SK-N-SH (cell line): ENCODE results near the gene PAPLN. TPM values are rescaled to one million over a fixed set of nuclear protein-coding genes. Genes with fewer than 3 reads are reported as not detected.

Experiments
- CTCF ChIA-PET: fragments of 300-600, 350-600 bp; formaldehyde crosslinking; extraction: SDS; loops from one replicate; lab custom pipeline; 2021; lab: Yijun Ruan, JAX
- POLR2A ChIA-PET: fragments of 350-600 bp; sonication (Branson Sonifier 250); formaldehyde crosslinking; extraction: SDS; loops from one replicate; lab custom pipeline; 2020; ENCODE audit warnings: antibody characterized with exemption, inconsistent platforms; lab: Yijun Ruan, JAX
- DNase-seq: peaks from one replicate; pipeline ENCODE4 v3.0.0; 2012
- H2AFZ ChIP-seq: fragments of 200-600 bp; sonication (generic); 2 replicates; pipeline ENCODE4 v1.8.1; 2016; ENCODE audit warnings: antibody characterized with exemption, mild to moderate bottlenecking, low read depth
- H3F3A ChIP-seq: fragments of 200-600 bp; sonication (generic); replicated peaks from 2 replicates; pipeline ENCODE3; 2016; ENCODE audit warnings: antibody characterized with exemption, mild to moderate bottlenecking; ENCODE audit not compliant: insufficient read depth
- H3K27ac ChIP-seq, 2 experiments: fragments of 200-500 bp in 1 of 2; fragments of 200-600 bp in 1 of 2; sonication (Bioruptor generic) in 1 of 2; sonication (generic), shearing (Covaris generic) in 1 of 2; 2 replicates each; pipeline versions ENCODE4 v1.5.1 to v1.6.1; 2014 to 2016; ENCODE audit warnings: low read depth in 2 of 2, inconsistent platforms in 1 of 2, low read length in 1 of 2, mild to moderate bottlenecking in 1 of 2, mixed read lengths in 1 of 2
- H3K27me3 ChIP-seq: fragments of 200-600 bp; sonication (generic), shearing (Covaris generic); 2 replicates; pipeline ENCODE4 v1.6.1; 2016; ENCODE audit warnings: mixed run types; ENCODE audit not compliant: insufficient read depth
- H3K36me3 ChIP-seq, 2 experiments: fragments of 200-500 bp in 1 of 2; fragments of 200-600 bp in 1 of 2; sonication (Bioruptor generic) in 1 of 2; sonication (generic) in 1 of 2; replicated peaks in 1 of 2; 2 replicates each; pipeline versions ENCODE3 to v1.5.1; 2014 to 2016; ENCODE audit warnings: low read length in 1 of 2, mild to moderate bottlenecking in 1 of 2; ENCODE audit not compliant: insufficient read depth in 2 of 2, control insufficient read depth in 1 of 2
- H3K4me1 ChIP-seq, 2 experiments: fragments of 200-500 bp in 1 of 2; fragments of 200-600 bp in 1 of 2; sonication (Bioruptor generic) in 1 of 2; sonication (generic), shearing (Covaris generic) in 1 of 2; 2 replicates each; pipeline versions ENCODE4 v1.5.1 to v1.6.1; 2014 to 2016; ENCODE audit warnings: low read depth in 1 of 2, low read length in 1 of 2, mixed run types in 1 of 2; ENCODE audit not compliant: insufficient read depth in 2 of 2, control insufficient read depth in 1 of 2
- H3K4me2 ChIP-seq: fragments of 200-600 bp; sonication (generic), shearing (Covaris generic); 2 replicates; pipeline ENCODE4 v1.6.1; 2017; ENCODE audit warnings: mixed run types
- H3K4me3 ChIP-seq, 2 experiments: fragments of 200-500 bp in 1 of 2; fragments of 200-600 bp in 1 of 2; sonication (Bioruptor generic) in 1 of 2; sonication (generic), shearing (Covaris generic) in 1 of 2; 2 replicates each; pipeline versions ENCODE4 v1.5.1 to v1.8.1; 2014 to 2016; ENCODE audit warnings: low read depth in 2 of 2, inconsistent platforms in 1 of 2, low read length in 1 of 2, mild to moderate bottlenecking in 1 of 2, mixed read lengths in 1 of 2, moderate library complexity in 1 of 2
- H3K79me2 ChIP-seq: fragments of 200-600 bp; sonication (generic); 2 replicates; pipeline ENCODE4 v1.8.1; 2017; ENCODE audit warnings: mild to moderate bottlenecking; ENCODE audit not compliant: insufficient read depth
- H3K9ac ChIP-seq: fragments of 200-600 bp; sonication (generic); 2 replicates; pipeline ENCODE4 v1.6.1; 2017; ENCODE audit warnings: mixed run types
- H3K9me2 ChIP-seq: fragments of 200-600 bp; sonication (generic); 2 replicates; pipeline ENCODE4 v1.6.1; 2017; ENCODE audit warnings: mixed run types
- H3K9me3 ChIP-seq: fragments of 200-600 bp; sonication (generic); 2 replicates; pipeline ENCODE4 v1.6.1; 2017; ENCODE audit warnings: mixed run types, mild to moderate bottlenecking, moderate library complexity
- H4K20me1 ChIP-seq: fragments of 200-600 bp; sonication (generic); 2 replicates; pipeline ENCODE4 v1.6.1; 2017; ENCODE audit warnings: mild to moderate bottlenecking, mixed run types; ENCODE audit not compliant: insufficient read depth
- CHD2 ChIP-seq: fragments of 150-350 bp; IDR thresholded peaks from 2 replicates; pipeline ENCODE4 v1.6.1; 2018; ENCODE audit warnings: low read length; ENCODE audit not compliant: partially characterized antibody
- ELF1 ChIP-seq: IDR thresholded peaks from 2 replicates; pipeline ENCODE4 v1.4.0; 2012
- EP300 ChIP-seq, 2 experiments: IDR thresholded peaks; 2 replicates each; pipeline versions ENCODE4 v1.4.0 to v1.6.1; 2012; ENCODE audit warnings: borderline replicate concordance in 1 of 2, low read depth in 1 of 2, low read length in 1 of 2
- EZH2phosphoT487 ChIP-seq: fragments of 200-600 bp; sonication (generic); IDR thresholded peaks from 2 replicates; pipeline ENCODE4 v1.6.1; 2017; ENCODE audit warnings: low read depth, mixed run types, mild to moderate bottlenecking, antibody characterized with exemption, moderate library complexity, borderline replicate concordance
- FOSL2 ChIP-seq: IDR thresholded peaks from 2 replicates; pipeline ENCODE4 v1.4.0; 2012; ENCODE audit warnings: low read depth, mild to moderate bottlenecking, moderate library complexity, borderline replicate concordance
- FOXM1 ChIP-seq: IDR thresholded peaks from 2 replicates; pipeline ENCODE4 v1.4.0; 2012; ENCODE audit warnings: low read depth, mild to moderate bottlenecking
- GABPA ChIP-seq: IDR thresholded peaks from 2 replicates; pipeline ENCODE4 v1.4.0; 2012; ENCODE audit warnings: low read depth, mild to moderate bottlenecking
- GATA2 ChIP-seq: sonication (generic); formaldehyde crosslinking; IDR thresholded peaks from 2 replicates; pipeline ENCODE4 v1.5.0; 2020; ENCODE audit warnings: mild to moderate bottlenecking, missing genetic modification reagents
- MAX ChIP-seq: IDR thresholded peaks from 2 replicates; pipeline ENCODE4 v1.4.0; 2012; ENCODE audit warnings: low read depth
- MEF2A ChIP-seq: IDR thresholded peaks from 2 replicates; pipeline ENCODE4 v1.4.0; 2012; ENCODE audit warnings: low read depth, borderline replicate concordance
- MXI1 ChIP-seq: IDR thresholded peaks from 2 replicates; pipeline ENCODE4 v1.6.1; 2012; ENCODE audit warnings: mild to moderate bottlenecking, low read depth, low read length, improper control_type of control experiment
- NFIC ChIP-seq: IDR thresholded peaks from 2 replicates; pipeline ENCODE4 v1.4.0; 2012; ENCODE audit warnings: borderline replicate concordance
- NRF1 ChIP-seq: IDR thresholded peaks from 2 replicates; pipeline ENCODE4 v1.6.1; 2012; ENCODE audit warnings: low read depth, mild to moderate bottlenecking, low read length
- RCOR1 ChIP-seq: fragments of 150-350 bp; IDR thresholded peaks from 2 replicates; pipeline ENCODE4 v1.6.1; 2017; ENCODE audit warnings: antibody characterized with exemption, low read length
- REST ChIP-seq: IDR thresholded peaks from 2 replicates; pipeline ENCODE4 v1.6.1; 2012; ENCODE audit warnings: mild to moderate bottlenecking, low read depth, low read length, moderate library complexity
- RFX5 ChIP-seq: IDR thresholded peaks from 2 replicates; pipeline ENCODE4 v1.6.1; 2012; ENCODE audit warnings: mild to moderate bottlenecking, improper control_type of control experiment, low read length
- SMC3 ChIP-seq: IDR thresholded peaks from 2 replicates; pipeline ENCODE4 v1.6.1; 2012; ENCODE audit warnings: low read depth, low read length, improper control_type of control experiment
- TAF1 ChIP-seq: IDR thresholded peaks from 2 replicates; pipeline ENCODE4 v1.6.1; 2012; ENCODE audit warnings: low read depth, mild to moderate bottlenecking, low read length, moderate library complexity, borderline replicate concordance
- WGBS: methylation state at CpG from one replicate; pipeline ENCODE4 v1.1.6; 2017; ENCODE audit warnings: low lambda C conversion rate; 5-methylcytosine and 5-hydroxymethylcytosine counted together
- polyA plus RNA-seq, 3 experiments: library from polyadenylated mRNA; depleted of rRNA; stranded (reverse); fragments of >200 nt; gene quantifications; 2 replicates each; pipeline ENCODE4 v1.2.3, GENCODE V29; 2012
- TF ChIP-seq, protein P1 (sequence below): IDR thresholded peaks from 2 replicates; pipeline ENCODE4 v1.4.0; 2012; ENCODE audit warnings: low read depth, borderline replicate concordance
- TF ChIP-seq, protein P2 (sequence below): IDR thresholded peaks from 2 replicates; pipeline ENCODE4 v1.4.0; 2012; ENCODE audit warnings: low read depth, borderline replicate concordance

PAPLN gene
- polyA plus RNA-seq, 1 of the 3 experiments (the other 2 are of a cell fraction) = 0.13 TPM

DNA sequence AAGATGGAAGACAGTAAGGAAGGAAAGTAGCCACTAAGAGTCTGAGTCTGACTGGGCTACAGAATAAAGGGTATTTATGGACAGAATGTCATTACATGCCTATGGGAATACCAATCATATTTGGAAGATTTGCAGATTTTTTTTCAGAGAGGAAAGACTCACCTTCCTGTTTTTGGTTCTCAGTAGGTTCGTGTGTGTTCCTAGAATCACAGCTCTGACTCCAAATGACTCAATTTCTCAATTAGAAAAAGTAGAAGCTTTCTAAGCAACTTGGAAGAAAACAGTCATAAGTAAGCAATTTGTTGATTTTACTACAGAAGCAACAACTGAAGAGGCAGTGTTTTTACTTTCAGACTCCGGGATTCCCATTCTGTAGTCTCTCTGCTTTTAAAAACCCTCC is 15.4 kb upstream of the PAPLN start:
- DNase-seq = no peak
- WGBS = 68% methylated on average over 2 of the region's 2 CpGs
- CTCF ChIA-PET = interaction anchor here (0.6 kb wide), 1 partner anchor 464 kb away, joined by 3 read pairs; no protein-coding TSS in a partner anchor

GRCh38 chr14:73223049-73223448 is 14.3 kb upstream of the PAPLN start:
- ChIA-PET POLR2A (no interaction called here), CTCF (no interaction called here)
- peaks cover 0 to 7% of the 10 kb centered on the region in 2 experiments; a peak in 2 of 4 replicates for H3K4me1 ChIP-seq
- H3K4me2 ChIP-seq = no peak overlapping the region
- H3K27me3 ChIP-seq = no peaks in the 10 kb centered on the region
- no peak overlapping the region for H3K27ac ChIP-seq
- H2AFZ ChIP-seq = no peak overlapping the region
- H3K4me3 ChIP-seq = no peak overlapping the region
- H3F3A ChIP-seq = peaks cover 6% of the 10 kb centered on the region
- peaks cover 21 to 41% of the 10 kb centered on the region in 2 experiments for H3K36me3 ChIP-seq
- no peak for DNase-seq
- H3K9me2 ChIP-seq = no peaks in the 10 kb centered on the region
- no peaks in the 10 kb centered on the region for H3K79me2 ChIP-seq
- no peak overlapping the region for H3K9ac ChIP-seq
- no peaks in the 10 kb centered on the region for H4K20me1 ChIP-seq
- no peaks in the 10 kb centered on the region for H3K9me3 ChIP-seq
- 89% methylated on average over 4 of the region's 5 CpGs for WGBS
- TF ChIP-seq, protein P1, sequence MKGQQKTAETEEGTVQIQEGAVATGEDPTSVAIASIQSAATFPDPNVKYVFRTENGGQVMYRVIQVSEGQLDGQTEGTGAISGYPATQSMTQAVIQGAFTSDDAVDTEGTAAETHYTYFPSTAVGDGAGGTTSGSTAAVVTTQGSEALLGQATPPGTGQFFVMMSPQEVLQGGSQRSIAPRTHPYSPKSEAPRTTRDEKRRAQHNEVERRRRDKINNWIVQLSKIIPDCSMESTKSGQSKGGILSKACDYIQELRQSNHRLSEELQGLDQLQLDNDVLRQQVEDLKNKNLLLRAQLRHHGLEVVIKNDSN = no peak
- TF ChIP-seq SMC3 = no peak
- TF ChIP-seq MAX = no peak
- TF ChIP-seq, protein P2, sequence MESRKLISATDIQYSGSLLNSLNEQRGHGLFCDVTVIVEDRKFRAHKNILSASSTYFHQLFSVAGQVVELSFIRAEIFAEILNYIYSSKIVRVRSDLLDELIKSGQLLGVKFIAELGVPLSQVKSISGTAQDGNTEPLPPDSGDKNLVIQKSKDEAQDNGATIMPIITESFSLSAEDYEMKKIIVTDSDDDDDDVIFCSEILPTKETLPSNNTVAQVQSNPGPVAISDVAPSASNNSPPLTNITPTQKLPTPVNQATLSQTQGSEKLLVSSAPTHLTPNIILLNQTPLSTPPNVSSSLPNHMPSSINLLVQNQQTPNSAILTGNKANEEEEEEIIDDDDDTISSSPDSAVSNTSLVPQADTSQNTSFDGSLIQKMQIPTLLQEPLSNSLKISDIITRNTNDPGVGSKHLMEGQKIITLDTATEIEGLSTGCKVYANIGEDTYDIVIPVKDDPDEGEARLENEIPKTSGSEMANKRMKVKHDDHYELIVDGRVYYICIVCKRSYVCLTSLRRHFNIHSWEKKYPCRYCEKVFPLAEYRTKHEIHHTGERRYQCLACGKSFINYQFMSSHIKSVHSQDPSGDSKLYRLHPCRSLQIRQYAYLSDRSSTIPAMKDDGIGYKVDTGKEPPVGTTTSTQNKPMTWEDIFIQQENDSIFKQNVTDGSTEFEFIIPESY = no peak
- no peak for TF ChIP-seq GABPA
- TF ChIP-seq GATA2 = no peak
- TF ChIP-seq MXI1 = no peak
- TF ChIP-seq NFIC = no peak
- TF ChIP-seq RFX5 = no peak
- no peak for TF ChIP-seq MEF2A

More for the DNA sequence above, 15.4 kb upstream of the PAPLN start:
- Histone ChIP-seq H3K27ac (no peak overlapping the region), H4K20me1 (no peaks in the 10 kb centered on the region), H3K36me3 (peaks cover 28 to 48% of the 10 kb centered on the region in 2 experiments), H2AFZ (no peak overlapping the region), H3F3A (no peaks in the 10 kb centered on the region), H3K9me3 (no peaks in the 10 kb centered on the region), H3K4me1 (no peaks in the 10 kb centered on the region; a peak in 1 of 4 replicates), H3K4me3 (no peak overlapping the region), H3K27me3 (no peaks in the 10 kb centered on the region), H3K79me2 (no peaks in the 10 kb centered on the region), H3K4me2 (no peak overlapping the region), H3K9me2 (no peaks in the 10 kb centered on the region), H3K9ac (no peak overlapping the region)
- TF ChIP-seq TAF1 (no peak), MAX (no peak), FOSL2 (no peak), EZH2phosphoT487 (no peak), NRF1 (no peak), FOXM1 (no peak), ELF1 (no peak), EP300 (IDR thresholded peaks at IDR 0.05; ENCODE audit: borderline replicate concordance in 1 of 2, low read depth in 1 of 2, low read length in 1 of 2) (no peak), REST (no peak), RCOR1 (no peak), CHD2 (no peak)
- POLR2A ChIA-PET = no interaction called here
